NT2/D1 (cell line): ENCODE measurements around the gene CELSR1.

Source experiments
- SUZ12 ChIP-seq: IDR thresholded peaks from 2 replicates; pipeline ENCODE4 v1.6.1; 2011; ENCODE audit not compliant: insufficient read length, insufficient read depth; ENCODE audit errors: extremely low read depth
- YY1 ChIP-seq: IDR thresholded peaks from 2 replicates; pipeline ENCODE4 v1.6.1; 2011; ENCODE audit not compliant: insufficient read length, insufficient read depth
- ZNF274 ChIP-seq: IDR thresholded peaks from 2 replicates; pipeline ENCODE4 v1.6.1; 2011; ENCODE audit warnings: mild to moderate bottlenecking, low read depth, low read length

GRCh38 chr22:46350646-46351045, 186.8 kb downstream of the CELSR1 start:
- TF ChIP-seq YY1 (no peak), SUZ12 (no peak), ZNF274 (no peak)
